Testis (tissue), 2 donors: ENCODE data around the gene SLC39A13.

Source experiments
- POLR2A ChIP-seq: fragments of 450-650 bp; IDR thresholded peaks from one replicate; pipeline ENCODE4 v1.6.1; 2017; ENCODE audit warnings: antibody characterized with exemption, mild to moderate bottlenecking, moderate library complexity
- TF ChIP-seq, protein P1 (sequence below), 3 experiments: fragments of 450-650 bp in 2 of 3; fragments of 200-600 bp in 1 of 3; sonication (generic) in 1 of 3; IDR thresholded peaks; one replicate each; pipeline ENCODE4 v1.5.1; 2016 to 2019; ENCODE audit warnings: antibody characterized with exemption in 3 of 3, mild to moderate bottlenecking in 2 of 3, moderate library complexity in 1 of 3

DNA sequence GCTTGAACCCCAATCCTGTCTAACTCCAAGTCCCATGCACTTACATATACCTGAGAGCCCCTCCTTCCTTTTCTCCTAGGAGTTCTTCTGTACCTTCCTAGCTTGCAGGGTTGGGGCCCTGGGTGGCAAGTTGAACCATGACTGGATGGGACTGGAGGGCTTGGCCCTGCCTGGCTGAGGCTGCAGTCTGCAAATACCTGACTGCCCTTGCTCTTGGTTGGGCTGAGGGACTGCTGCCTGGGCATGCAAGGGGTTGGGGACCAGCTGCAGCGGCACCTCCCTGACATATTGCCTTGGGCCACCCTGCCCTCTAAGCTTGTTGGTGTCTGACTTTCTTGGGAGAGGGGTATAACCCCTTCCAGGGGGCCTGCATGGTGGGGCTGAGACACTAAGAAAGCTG lies 9.8 kb upstream of the SLC39A13 start:
- TF ChIP-seq, protein P1, sequence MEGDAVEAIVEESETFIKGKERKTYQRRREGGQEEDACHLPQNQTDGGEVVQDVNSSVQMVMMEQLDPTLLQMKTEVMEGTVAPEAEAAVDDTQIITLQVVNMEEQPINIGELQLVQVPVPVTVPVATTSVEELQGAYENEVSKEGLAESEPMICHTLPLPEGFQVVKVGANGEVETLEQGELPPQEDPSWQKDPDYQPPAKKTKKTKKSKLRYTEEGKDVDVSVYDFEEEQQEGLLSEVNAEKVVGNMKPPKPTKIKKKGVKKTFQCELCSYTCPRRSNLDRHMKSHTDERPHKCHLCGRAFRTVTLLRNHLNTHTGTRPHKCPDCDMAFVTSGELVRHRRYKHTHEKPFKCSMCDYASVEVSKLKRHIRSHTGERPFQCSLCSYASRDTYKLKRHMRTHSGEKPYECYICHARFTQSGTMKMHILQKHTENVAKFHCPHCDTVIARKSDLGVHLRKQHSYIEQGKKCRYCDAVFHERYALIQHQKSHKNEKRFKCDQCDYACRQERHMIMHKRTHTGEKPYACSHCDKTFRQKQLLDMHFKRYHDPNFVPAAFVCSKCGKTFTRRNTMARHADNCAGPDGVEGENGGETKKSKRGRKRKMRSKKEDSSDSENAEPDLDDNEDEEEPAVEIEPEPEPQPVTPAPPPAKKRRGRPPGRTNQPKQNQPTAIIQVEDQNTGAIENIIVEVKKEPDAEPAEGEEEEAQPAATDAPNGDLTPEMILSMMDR (IDR thresholded peaks at IDR 0.05), result no peak
- TF ChIP-seq POLR2A, result no peak
